Caco-2 (cell line): ENCODE data around the gene TRANK1. TPM values are rescaled to one million over a fixed set of nuclear protein-coding genes. Genes with fewer than 3 reads are reported as not detected.
"Not testable (repeated sequence)": the region's sequence is repeated elsewhere in the genome, so short reads cannot be mapped to it uniquely, and the experiment has no call there.

Experiments used
- BruUV-seq: library from RNA; stranded (reverse); fragments of 400-500 nt; replicated peaks from 2 replicates; lab custom pipeline; 2021; lab: Mats Ljungman, UMichigan
- CTCF ChIA-PET: fragments of 300-600 bp; sonication (Branson Sonifier 250); formaldehyde crosslinking; loops from one replicate; lab custom pipeline; 2022; ENCODE audit warnings: antibody characterized with exemption; lab: Charles Lee
- POLR2A ChIA-PET: fragments of 300-600 bp; sonication (Branson Sonifier 250); formaldehyde crosslinking; loops from one replicate; lab custom pipeline; 2022; ENCODE audit warnings: antibody characterized with exemption; lab: Charles Lee
- DNase-seq, 2 experiments: peaks; one replicate each; pipeline versions ENCODE4 v3.0.0 to v3.0.0-alpha.2; 2020 to 2022
- H3K27me3 ChIP-seq: replicated peaks from 2 replicates; pipeline ENCODE4 v1.6.0; 2011; ENCODE audit warnings: low read length; ENCODE audit not compliant: control insufficient read depth, insufficient read depth
- H3K36me3 ChIP-seq: 2 replicates; pipeline ENCODE4 v1.5.1; 2011; ENCODE audit warnings: low read length; ENCODE audit not compliant: control insufficient read depth, insufficient read depth
- H3K4me1 ChIP-seq: fragments of 250-450 bp; sonication (Bioruptor Pico); 2 replicates; pipeline ENCODE4 v1.5.1; 2020; ENCODE audit warnings: mild to moderate bottlenecking
- H3K4me3 ChIP-seq: 2 replicates; pipeline ENCODE4 v1.5.1; 2011; ENCODE audit warnings: low read depth, mild to moderate bottlenecking, control low read depth, low read length
- H3K9me3 ChIP-seq: fragments of 250-450 bp; sonication (Bioruptor Pico); 2 replicates; pipeline ENCODE4 v1.5.1; 2020; ENCODE audit warnings: mild to moderate bottlenecking, moderate library complexity
- H3K27ac Mint-ChIP-seq: one replicate; pipeline ENCODE4 v1.8.0; 2022; ENCODE audit warnings: mixed read lengths; ENCODE audit not compliant: unreplicated experiment
- H3K27me3 Mint-ChIP-seq: one replicate; pipeline ENCODE4 v1.8.0; 2022; ENCODE audit warnings: mixed read lengths; ENCODE audit not compliant: insufficient read depth, unreplicated experiment
- H3K36me3 Mint-ChIP-seq: one replicate; pipeline ENCODE4 v1.8.0; 2022; ENCODE audit warnings: mild to moderate bottlenecking, mixed read lengths; ENCODE audit not compliant: insufficient read depth, unreplicated experiment
- H3K4me1 Mint-ChIP-seq: one replicate; pipeline ENCODE4 v1.8.0; 2022; ENCODE audit warnings: low read depth, mixed read lengths; ENCODE audit not compliant: unreplicated experiment
- H3K4me3 Mint-ChIP-seq: one replicate; pipeline ENCODE4 v1.8.0; 2022; ENCODE audit warnings: mild to moderate bottlenecking, moderate library complexity, mixed read lengths; ENCODE audit not compliant: unreplicated experiment
- H3K9me3 Mint-ChIP-seq: one replicate; pipeline ENCODE4 v1.8.0; 2022; ENCODE audit warnings: mixed read lengths; ENCODE audit not compliant: unreplicated experiment
- intact Hi-C: fragments of 100-400 bp; cut with micrococcal nuclease; formaldehyde crosslinking; loops from one replicate; pipeline ENCODE4 v1.10.0; 2022; ENCODE audit not compliant: unreplicated experiment
- total RNA-seq: library from RNA; stranded (reverse); gene quantifications from 2 replicates; pipeline ENCODE4 v1.2.3, GENCODE V29; 2022
- TF ChIP-seq, protein P1 (sequence below), 2 experiments: fragments of 200-600 bp in 1 of 2; IDR thresholded peaks; 1 replicate in 1 of 2; 2 replicates in 1 of 2; pipeline versions ENCODE4 v1.5.1 to v1.8.0; 2011 to 2022; ENCODE audit warnings: antibody characterized with exemption in 1 of 2, control low read depth in 1 of 2, inconsistent platforms in 1 of 2, low read depth in 1 of 2, low read length in 1 of 2, mild to moderate bottlenecking in 1 of 2, moderate library complexity in 1 of 2; ENCODE audit not compliant: insufficient read depth in 1 of 2, severe bottlenecking in 1 of 2, unreplicated experiment in 1 of 2

TRANK1 gene
- total RNA-seq, 1 experiment from 2014 or later = 4.3 TPM

DNA sequence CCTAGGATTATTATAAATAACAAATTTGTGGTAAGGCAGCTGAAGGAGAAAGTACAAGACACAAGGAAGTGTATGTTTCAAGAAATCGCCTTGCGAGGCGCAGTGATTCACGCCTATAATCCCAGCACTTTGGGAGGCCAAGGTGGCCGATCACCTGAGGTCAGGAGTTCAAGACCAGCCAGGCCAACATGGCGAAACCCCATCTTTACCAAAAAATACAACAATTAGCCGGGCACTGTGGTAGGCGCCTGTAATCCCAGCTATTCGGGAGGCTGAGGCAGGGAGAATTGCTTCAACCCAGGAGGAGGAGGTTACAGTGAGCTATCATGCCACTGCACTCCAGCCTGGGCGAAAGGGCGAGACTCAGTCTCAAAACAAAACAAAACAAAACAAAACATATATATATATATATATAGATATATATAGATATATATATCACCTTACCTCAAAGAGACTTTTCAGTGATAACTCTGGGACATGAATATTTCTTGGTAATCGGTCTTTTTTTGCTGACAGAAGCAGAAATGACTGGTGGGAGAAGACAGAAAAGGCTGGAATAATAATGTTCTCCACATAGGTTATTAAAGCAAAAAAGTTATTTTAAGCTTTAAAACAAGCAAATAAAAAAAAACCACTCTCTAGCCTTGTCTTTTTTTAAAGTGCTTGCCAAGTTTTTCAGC is 52.3 kb downstream of the TRANK1 start:
- H3K36me3 Mint-ChIP-seq = no peaks in the 10 kb centered on the region
- POLR2A ChIA-PET = no interaction called here
- DNase-seq = no peak
- no peaks in the 10 kb centered on the region for H3K36me3 ChIP-seq
- H3K27me3 ChIP-seq = no peaks in the 10 kb centered on the region
- no peaks in the 10 kb centered on the region for H3K4me1 Mint-ChIP-seq
- no peak overlapping the region for H3K4me3 ChIP-seq
- no TSS peak for BruUV-seq
- CTCF ChIA-PET = no interaction called here
- no peaks in the 10 kb centered on the region for H3K9me3 ChIP-seq
- no peak overlapping the region for H3K27ac Mint-ChIP-seq
- H3K4me1 ChIP-seq = no peaks in the 10 kb centered on the region; the same call in 1 of the 2 replicates
- intact Hi-C loops = no loop called here
- no peak overlapping the region for H3K4me3 Mint-ChIP-seq
- H3K27me3 Mint-ChIP-seq = no peaks in the 10 kb centered on the region
- TF ChIP-seq, protein P1, sequence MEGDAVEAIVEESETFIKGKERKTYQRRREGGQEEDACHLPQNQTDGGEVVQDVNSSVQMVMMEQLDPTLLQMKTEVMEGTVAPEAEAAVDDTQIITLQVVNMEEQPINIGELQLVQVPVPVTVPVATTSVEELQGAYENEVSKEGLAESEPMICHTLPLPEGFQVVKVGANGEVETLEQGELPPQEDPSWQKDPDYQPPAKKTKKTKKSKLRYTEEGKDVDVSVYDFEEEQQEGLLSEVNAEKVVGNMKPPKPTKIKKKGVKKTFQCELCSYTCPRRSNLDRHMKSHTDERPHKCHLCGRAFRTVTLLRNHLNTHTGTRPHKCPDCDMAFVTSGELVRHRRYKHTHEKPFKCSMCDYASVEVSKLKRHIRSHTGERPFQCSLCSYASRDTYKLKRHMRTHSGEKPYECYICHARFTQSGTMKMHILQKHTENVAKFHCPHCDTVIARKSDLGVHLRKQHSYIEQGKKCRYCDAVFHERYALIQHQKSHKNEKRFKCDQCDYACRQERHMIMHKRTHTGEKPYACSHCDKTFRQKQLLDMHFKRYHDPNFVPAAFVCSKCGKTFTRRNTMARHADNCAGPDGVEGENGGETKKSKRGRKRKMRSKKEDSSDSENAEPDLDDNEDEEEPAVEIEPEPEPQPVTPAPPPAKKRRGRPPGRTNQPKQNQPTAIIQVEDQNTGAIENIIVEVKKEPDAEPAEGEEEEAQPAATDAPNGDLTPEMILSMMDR (IDR thresholded peaks at IDR 0.05; ENCODE audit: insufficient read depth in 1 of 2, low read depth in 1 of 2, low read length in 1 of 2, severe bottlenecking in 1 of 2, unreplicated experiment in 1 of 2) = no peak
- H3K9me3 Mint-ChIP-seq = no peaks in the 10 kb centered on the region

DNA sequence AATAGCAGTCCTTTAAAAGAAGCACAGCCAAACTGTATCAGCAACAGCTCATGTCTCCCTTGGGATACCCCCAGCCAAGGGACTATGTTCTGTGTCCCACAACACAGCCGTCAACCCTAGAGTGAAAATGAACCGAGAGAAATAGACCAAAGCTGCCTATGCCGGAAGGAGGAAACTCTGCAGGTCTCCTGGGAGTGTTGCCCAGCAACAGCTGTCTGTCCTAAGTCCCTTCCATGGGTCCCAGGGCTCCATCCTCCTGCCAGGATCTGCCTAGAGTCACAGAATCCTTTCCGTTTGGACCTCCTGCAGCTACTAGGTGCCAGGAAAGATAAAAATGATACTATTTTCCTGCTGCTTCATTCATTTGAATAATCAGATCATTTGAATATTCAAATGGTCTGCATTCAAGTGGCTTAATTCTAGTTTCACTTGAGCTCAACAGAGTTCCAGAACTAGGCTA is 53.1 kb downstream of the TRANK1 start:
- Mint-ChIP-seq H3K4me3 (no peak overlapping the region), H3K36me3 (no peaks in the 10 kb centered on the region), H3K27ac (no peak overlapping the region), H3K27me3 (no peaks in the 10 kb centered on the region), H3K4me1 (no peaks in the 10 kb centered on the region), H3K9me3 (no peaks in the 10 kb centered on the region)
- Histone ChIP-seq H3K4me3 (no peak overlapping the region), H3K9me3 (no peaks in the 10 kb centered on the region), H3K4me1 (no peaks in the 10 kb centered on the region; the same call in 1 of the 2 replicates), H3K27me3 (no peaks in the 10 kb centered on the region), H3K36me3 (no peaks in the 10 kb centered on the region)
- TF ChIP-seq, protein P1 (IDR thresholded peaks at IDR 0.05; ENCODE audit: insufficient read depth in 1 of 2, low read depth in 1 of 2, low read length in 1 of 2, severe bottlenecking in 1 of 2, unreplicated experiment in 1 of 2) = no peak
- intact Hi-C loops = no loop called here
- ChIA-PET POLR2A (no interaction called here), CTCF (no interaction called here)
- BruUV-seq = no TSS peak
- DNase-seq = no peak

DNA sequence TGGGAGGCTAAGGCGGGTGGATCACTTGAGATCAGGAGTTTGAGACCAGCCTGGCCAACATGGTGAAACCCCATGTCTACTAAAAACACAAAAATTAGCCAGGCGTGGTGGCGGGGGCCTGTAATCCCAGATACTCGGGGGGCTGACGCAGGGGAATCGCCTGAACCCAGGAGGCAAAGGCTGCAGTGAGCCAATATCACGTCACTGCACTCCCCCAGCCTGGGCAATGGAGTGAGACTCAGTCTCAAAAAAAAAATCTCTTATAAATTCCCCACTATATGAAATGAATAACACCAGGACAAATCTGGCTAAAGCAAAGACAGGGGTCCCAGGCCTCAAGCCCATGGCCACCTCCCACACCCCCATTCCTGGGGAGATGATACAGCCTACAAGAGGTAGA is 53.8 kb downstream of the TRANK1 start:
- DNase-seq, intact Hi-C loops, H3K9me3 ChIP-seq, CTCF ChIA-PET, H3K4me3 Mint-ChIP-seq, POLR2A ChIA-PET, H3K9me3 Mint-ChIP-seq, H3K27ac Mint-ChIP-seq, H3K4me1 Mint-ChIP-seq, H3K27me3 Mint-ChIP-seq, H3K36me3 Mint-ChIP-seq, H3K27me3 ChIP-seq, H3K4me1 ChIP-seq, H3K4me3 ChIP-seq, BruUV-seq, H3K36me3 ChIP-seq: not testable (repeated sequence)
